ENCODE results near the gene PPIP5K2. TPM values are rescaled to one million over a fixed set of nuclear protein-coding genes. Genes with fewer than 3 reads are reported as not detected.

Gene PPIP5K2
- polyA plus RNA-seq, 6 donors from 2014 or later, result 37.4 to 44.3 (median 39.9) TPM

Other genes with a start within 250 kb of the PPIP5K2 start
- 10 to 100 TPM in 2 of 6 donors, 1 to 10 TPM in 4; 3.6 to 13.8 (median 9.1) TPM for gene GIN1, start 163 bp upstream of the PPIP5K2 start, polyA plus RNA-seq (ENCODE audit: low read depth in 6 of 6)
- 1 to 10 TPM; 1.4 to 7.7 (median 2.6) TPM for gene MACIR, start 138.5 kb downstream of the PPIP5K2 start, polyA plus RNA-seq (ENCODE audit: low read depth in 6 of 6)

Data from naive B cell (primary cell).